22Rv1 (cell line): ENCODE measurements around the gene SLC26A1.

Source experiments
- H3K27ac ChIP-seq: fragments of 450-650 bp; 2 replicates; pipeline ENCODE4 v1.5.1; 2017
- CTCF ChIP-seq: fragments of 450-650 bp; IDR thresholded peaks from 2 replicates; pipeline ENCODE4 v1.5.1; 2017; ENCODE audit warnings: mild to moderate bottlenecking
- ZFX ChIP-seq: fragments of 450-650 bp; IDR thresholded peaks from 2 replicates; pipeline ENCODE4 v1.6.1; 2017; ENCODE audit warnings: antibody characterized with exemption, borderline replicate concordance

Gene SLC26A1

GRCh38 chr4:1022739-1023066 lies 29.5 kb upstream of the SLC26A1 start:
- H3K27ac ChIP-seq: no peak overlapping the region
- no peak for TF ChIP-seq ZFX
- no peak for TF ChIP-seq CTCF

- H3K27ac ChIP-seq: no peak overlapping the region
- TF ChIP-seq CTCF (no peak), ZFX (no peak)
These were observed 29.0 kb upstream of the SLC26A1 start for GRCh38 chr4:1022051-1022738.

- H3K27ac ChIP-seq: no peak overlapping the region
- TF ChIP-seq ZFX (no peak), CTCF (no peak)
These were observed 28.3 kb upstream of the SLC26A1 start for GRCh38 chr4:1021386-1022050.

- no peak overlapping the region for H3K27ac ChIP-seq
- TF ChIP-seq CTCF (no peak), ZFX (no peak)
These were observed 26.7 kb upstream of the SLC26A1 start for GRCh38 chr4:1019729-1020470.

GRCh38 chr4:1019320-1019719 lies 26.1 kb upstream of the SLC26A1 start:
- no peak overlapping the region for H3K27ac ChIP-seq
- TF ChIP-seq ZFX (no peak), CTCF (no peak)

- no peak overlapping the region for H3K27ac ChIP-seq
- TF ChIP-seq ZFX (no peak), CTCF (no peak)
These were observed 25.2 kb upstream of the SLC26A1 start for GRCh38 chr4:1018147-1019020.
